NCI-H1436 (cell line): ENCODE data around the gene TMEM185A.
"Not testable (repeated sequence)": the region's sequence is repeated elsewhere in the genome, so short reads cannot be mapped to it uniquely, and the experiment has no call there.

Source experiments
- DNase-seq: peaks from one replicate; lab custom pipeline; 2025; lab: John Stamatoyannopoulos, UW

Gene TMEM185A

DNA sequence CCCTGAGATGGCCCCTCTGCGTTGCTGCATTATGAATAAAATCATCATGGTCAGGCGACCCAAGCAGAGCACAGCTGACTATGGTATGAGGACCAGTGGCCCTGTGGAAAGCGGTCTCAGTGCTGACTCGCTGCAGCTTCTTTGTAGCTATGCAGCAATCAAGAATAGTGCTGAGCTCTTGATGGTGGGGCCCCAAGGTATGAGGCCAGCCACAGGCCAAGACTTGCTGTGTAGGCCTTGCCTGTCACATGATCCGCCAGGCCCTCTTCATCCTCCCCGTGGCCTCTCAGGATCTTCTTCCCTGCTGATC lies 79.7 kb downstream of the TMEM185A start:
- DNase-seq: not testable (repeated sequence)

DNA sequence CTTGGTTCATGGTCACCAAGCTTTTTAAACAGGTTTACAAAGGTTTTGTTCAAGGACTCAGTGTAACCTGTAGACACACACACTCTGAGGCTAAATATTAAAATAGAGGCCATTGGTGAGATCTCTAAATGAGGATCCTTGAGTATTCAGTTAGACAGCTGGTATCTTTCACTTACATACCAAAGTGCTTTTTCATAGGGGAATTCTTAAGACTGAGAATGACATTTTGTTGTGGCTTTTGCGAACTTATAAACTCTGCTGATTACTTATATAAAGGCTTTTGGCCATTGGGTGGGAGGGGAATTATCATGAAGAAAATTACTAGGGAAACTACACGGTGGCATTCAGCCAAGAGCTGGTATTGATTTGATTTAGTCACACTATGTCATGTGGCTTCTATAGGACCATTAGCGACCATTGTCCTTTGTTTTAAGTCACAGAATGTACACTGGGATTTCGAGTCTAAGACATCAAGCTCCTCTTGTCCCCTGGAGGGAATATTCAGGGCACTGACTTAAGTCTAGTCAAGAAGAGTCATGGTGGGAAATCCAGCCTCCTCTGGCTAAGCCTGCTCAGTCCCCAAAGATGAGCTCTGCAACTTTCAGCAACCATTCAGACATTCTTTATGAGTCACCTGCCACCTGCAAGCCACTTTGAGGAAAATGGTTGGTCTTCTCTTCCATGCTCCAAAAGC lies 80.2 kb downstream of the TMEM185A start:
- not testable (repeated sequence) for DNase-seq

DNA sequence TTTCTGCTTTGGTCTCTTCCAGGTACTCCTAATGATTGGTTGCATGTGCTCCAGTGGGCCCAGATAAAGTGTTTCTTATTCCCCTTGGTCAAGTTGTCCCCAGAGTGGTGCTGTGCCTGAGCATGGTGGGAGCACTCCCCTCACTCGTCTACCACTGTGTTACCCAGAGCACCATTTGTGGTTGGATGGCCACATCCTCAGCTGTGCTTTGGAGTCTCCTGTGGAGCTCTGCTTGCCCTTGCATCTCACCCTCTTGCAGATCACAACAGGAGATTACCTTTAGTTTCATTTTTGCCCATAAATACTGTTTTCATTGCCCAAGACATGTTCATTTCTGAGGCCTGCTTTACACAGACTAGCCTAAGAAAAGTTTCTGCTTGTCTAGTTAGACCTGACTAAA lies 81.1 kb downstream of the TMEM185A start:
- not testable (repeated sequence) for DNase-seq

DNA sequence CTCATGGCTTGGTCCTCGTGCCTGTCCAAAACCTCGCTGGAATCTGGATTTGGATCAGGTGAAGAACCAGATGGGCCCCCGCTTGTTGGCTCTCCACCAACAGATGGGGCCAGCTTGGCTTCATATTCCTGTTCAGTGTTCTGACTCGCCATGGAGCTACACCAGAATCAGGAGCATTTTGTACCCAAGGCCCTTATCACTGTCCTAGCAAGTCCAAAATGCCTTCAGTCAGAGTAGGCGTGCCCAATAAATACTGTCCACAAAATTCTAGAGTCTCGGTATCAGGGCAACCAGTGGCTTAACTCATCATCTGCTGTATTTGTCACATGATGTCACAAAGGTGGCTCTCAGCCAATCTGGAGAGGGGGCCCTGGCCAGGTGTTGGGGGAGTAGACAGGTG lies 81.9 kb downstream of the TMEM185A start, which contains the start of gene HSFX3:
Gene HSFX3, minus strand, starts transcription at position 224 of the 400 bp plus-strand sequence. Its CDS starts 72 bp downstream, at position 152.
- not testable (repeated sequence) for DNase-seq

DNA sequence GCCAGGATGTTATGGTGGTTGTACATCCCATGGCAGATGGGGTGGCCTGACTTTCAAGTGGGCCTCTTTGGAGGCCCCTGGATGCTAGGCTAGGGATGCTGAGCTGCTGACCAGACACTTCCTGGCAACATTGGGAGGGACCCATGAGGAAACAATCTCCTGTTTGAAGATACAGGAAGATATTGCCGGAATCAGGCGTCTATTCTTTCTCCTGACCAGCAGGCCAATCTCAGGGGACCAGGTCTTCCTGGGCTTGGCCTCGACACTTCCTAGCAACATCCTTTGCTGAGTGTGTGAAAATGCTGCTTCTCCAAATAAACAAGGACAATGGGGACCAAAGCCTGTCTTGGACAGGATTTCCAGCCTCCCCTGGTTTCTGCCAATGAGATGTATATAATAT lies 83.8 kb downstream of the TMEM185A start:
- DNase-seq: not testable (repeated sequence)

DNA sequence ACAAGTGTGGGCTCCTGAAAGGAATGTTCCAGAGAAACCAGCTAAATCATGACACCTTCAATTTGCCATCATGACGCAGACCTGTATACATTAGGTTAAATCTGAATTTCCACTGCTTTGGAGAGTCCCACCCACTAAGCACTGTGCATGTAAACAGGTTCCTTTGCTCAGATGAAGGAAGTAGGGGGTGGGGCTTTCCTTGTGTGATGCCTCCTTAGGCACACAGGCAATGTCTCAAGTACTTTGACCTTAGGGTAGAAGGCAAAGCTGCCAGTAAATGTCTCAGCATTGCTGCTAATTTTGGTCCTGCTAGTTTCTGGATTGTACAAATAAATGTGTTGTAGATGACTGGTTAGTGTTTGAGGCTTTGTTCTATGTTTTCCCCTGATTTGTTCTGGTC lies 84.6 kb downstream of the TMEM185A start:
- not testable (repeated sequence) for DNase-seq
